Nephron progenitor cell (in vitro differentiated cells): ENCODE results near the gene EIF5B.

Experiments used
- DNase-seq: peaks from one replicate; pipeline ENCODE4 v3.0.0; 2021
- H3K27ac Mint-ChIP-seq: 2 replicates; pipeline ENCODE4 v1.8.0; 2021; ENCODE audit warnings: mild to moderate bottlenecking, moderate library complexity, mixed read lengths
- H3K27me3 Mint-ChIP-seq: 2 replicates; pipeline ENCODE4 v1.8.0; 2021; ENCODE audit warnings: mild to moderate bottlenecking, low read depth, mixed read lengths; ENCODE audit not compliant: poor library complexity
- H3K36me3 Mint-ChIP-seq: 2 replicates; pipeline ENCODE4 v1.8.0; 2021; ENCODE audit warnings: low read depth, mixed read lengths
- H3K4me1 Mint-ChIP-seq: 2 replicates; pipeline ENCODE4 v1.8.0; 2021; ENCODE audit warnings: mixed read lengths
- H3K4me3 Mint-ChIP-seq: 2 replicates; pipeline ENCODE4 v1.8.0; 2021; ENCODE audit warnings: mild to moderate bottlenecking, moderate library complexity, mixed read lengths
- H3K9me3 Mint-ChIP-seq: 2 replicates; pipeline ENCODE4 v1.8.0; 2021; ENCODE audit warnings: mild to moderate bottlenecking, moderate library complexity, mixed read lengths
- TF ChIP-seq, protein P1 (sequence below): fragments of 200-600 bp; sonication (generic); IDR thresholded peaks from 2 replicates; pipeline ENCODE4 v1.5.0; 2021; ENCODE audit warnings: antibody characterized with exemption

EIF5B gene

DNA sequence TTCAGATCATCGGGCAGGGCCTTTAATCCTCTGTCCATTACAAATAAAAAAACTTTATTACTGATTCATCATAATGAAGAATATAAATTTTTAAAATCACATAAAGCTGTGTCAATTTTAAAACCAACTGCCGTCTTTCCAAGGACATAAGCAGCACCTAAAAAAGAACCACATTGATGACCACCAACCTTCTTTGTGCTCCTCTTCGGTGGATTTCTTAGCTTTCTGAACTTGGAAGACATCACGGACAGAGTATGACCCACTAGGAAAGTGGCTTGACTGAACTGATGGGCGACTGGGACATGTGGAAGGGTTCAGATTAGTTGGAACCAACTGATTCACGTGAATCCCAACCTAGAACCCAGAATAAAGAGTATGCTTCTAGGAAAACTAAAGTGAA lies 68.9 kb downstream of the EIF5B start:
- no peak for DNase-seq
- H3K27me3 Mint-ChIP-seq, result no peaks in the 10 kb centered on the region
- H3K4me1 Mint-ChIP-seq, result peaks cover 12% of the 10 kb centered on the region
- no peaks in the 10 kb centered on the region for H3K9me3 Mint-ChIP-seq
- TF ChIP-seq, protein P1, sequence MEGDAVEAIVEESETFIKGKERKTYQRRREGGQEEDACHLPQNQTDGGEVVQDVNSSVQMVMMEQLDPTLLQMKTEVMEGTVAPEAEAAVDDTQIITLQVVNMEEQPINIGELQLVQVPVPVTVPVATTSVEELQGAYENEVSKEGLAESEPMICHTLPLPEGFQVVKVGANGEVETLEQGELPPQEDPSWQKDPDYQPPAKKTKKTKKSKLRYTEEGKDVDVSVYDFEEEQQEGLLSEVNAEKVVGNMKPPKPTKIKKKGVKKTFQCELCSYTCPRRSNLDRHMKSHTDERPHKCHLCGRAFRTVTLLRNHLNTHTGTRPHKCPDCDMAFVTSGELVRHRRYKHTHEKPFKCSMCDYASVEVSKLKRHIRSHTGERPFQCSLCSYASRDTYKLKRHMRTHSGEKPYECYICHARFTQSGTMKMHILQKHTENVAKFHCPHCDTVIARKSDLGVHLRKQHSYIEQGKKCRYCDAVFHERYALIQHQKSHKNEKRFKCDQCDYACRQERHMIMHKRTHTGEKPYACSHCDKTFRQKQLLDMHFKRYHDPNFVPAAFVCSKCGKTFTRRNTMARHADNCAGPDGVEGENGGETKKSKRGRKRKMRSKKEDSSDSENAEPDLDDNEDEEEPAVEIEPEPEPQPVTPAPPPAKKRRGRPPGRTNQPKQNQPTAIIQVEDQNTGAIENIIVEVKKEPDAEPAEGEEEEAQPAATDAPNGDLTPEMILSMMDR, result no peak
- H3K36me3 Mint-ChIP-seq, result peaks cover 75% of the 10 kb centered on the region
- no peak overlapping the region for H3K27ac Mint-ChIP-seq
- no peak overlapping the region for H3K4me3 Mint-ChIP-seq

DNA sequence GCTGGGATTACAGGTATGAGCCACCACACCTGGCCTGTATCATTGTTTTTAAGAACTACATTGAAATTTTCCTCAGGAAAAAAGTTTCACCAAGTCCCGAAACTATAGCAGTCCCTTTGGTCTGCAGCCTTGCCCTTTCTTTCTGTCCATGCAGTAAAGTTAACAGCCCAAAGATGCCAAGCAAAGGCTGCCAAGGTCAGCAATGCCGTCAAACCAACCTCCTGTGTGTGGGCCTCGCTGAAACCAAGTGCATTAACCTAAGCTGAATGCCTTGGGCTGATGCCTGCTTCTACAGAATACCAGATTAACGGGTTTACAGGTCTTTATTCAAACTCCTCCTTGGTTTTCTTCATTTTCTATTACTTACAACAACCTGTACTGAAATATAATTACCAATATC lies 73.1 kb downstream of the EIF5B start:
- TF ChIP-seq, protein P1, result no peak
- DNase-seq, result no peak
- Mint-ChIP-seq H3K9me3 (no peaks in the 10 kb centered on the region), H3K4me1 (no peaks in the 10 kb centered on the region), H3K36me3 (peaks cover 79% of the 10 kb centered on the region), H3K4me3 (no peak overlapping the region), H3K27me3 (no peaks in the 10 kb centered on the region), H3K27ac (no peak overlapping the region)

DNA sequence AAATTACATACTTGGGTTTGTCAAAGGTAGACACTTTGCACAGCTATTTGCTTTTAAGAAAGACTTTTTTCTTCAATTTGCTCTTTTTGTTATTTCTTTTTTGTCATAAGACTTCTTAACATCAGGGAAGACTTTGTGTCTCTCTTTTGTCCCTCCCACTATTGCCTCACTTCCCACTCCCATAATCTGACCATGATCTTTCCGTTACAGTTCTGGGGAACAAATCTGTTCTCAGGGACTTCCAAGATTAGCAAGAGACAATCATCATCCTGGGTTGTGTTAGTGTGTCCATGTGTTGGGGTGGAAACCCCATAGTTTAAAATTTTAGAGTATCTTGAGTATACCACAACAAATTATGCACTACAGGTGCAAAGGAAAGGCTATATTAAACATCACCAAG lies 77.4 kb downstream of the EIF5B start:
- Mint-ChIP-seq H3K36me3 (peaks cover 92% of the 10 kb centered on the region), H3K9me3 (no peaks in the 10 kb centered on the region), H3K27me3 (no peaks in the 10 kb centered on the region), H3K27ac (peak overlapping the region; percentile 4), H3K4me1 (no peaks in the 10 kb centered on the region), H3K4me3 (no peak overlapping the region)
- DNase-seq, result no peak
- TF ChIP-seq, protein P1, result no peak

DNA sequence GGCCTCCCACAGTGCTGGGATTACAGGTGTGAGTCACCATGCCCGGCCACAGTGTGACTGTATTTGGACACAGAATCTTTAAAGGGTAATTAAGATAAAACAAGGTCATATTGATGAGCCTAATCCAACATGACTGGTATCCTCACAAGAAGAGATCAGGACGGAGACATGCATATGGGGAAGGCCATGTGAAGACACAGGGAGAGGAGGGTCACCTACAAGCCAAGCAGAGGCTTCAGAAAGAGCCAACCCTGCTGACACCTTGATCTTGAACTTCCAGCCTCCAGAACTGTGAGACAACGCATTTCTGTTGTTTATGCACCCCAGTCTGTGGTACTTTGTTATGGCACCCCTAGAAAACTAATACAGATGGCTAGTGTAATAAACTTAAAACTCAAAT lies 80.2 kb downstream of the EIF5B start:
- peaks cover 93% of the 10 kb centered on the region for H3K36me3 Mint-ChIP-seq
- DNase-seq, result no peak
- no peak overlapping the region for H3K27ac Mint-ChIP-seq
- TF ChIP-seq, protein P1, result no peak
- H3K4me1 Mint-ChIP-seq, result no peaks in the 10 kb centered on the region
- H3K4me3 Mint-ChIP-seq, result no peak overlapping the region
- H3K27me3 Mint-ChIP-seq, result no peaks in the 10 kb centered on the region
- H3K9me3 Mint-ChIP-seq, result no peaks in the 10 kb centered on the region

DNA sequence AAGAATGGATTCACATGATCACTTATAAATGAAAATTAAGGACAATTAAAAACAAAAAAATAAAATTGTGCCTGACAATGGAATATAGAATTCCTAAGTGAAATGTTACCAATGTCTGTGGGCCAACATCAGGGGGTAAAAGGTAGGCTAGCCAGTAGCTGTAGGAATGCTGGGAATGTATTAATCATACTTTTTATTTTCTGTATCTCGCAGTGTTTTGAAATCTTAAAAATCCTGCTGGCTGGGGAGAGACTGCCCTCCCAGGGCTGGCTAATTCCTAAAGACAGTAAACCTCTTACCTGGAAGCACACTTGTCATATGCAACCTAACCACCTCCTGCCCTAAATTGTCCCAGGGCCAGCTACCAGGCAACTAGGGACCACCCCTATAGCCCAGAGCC lies 82.8 kb downstream of the EIF5B start:
- Mint-ChIP-seq H3K4me1 (no peaks in the 10 kb centered on the region), H3K36me3 (peaks cover 86% of the 10 kb centered on the region), H3K27ac (no peak overlapping the region), H3K9me3 (no peaks in the 10 kb centered on the region), H3K4me3 (no peak overlapping the region), H3K27me3 (no peaks in the 10 kb centered on the region)
- TF ChIP-seq, protein P1, result no peak
- no peak for DNase-seq

DNA sequence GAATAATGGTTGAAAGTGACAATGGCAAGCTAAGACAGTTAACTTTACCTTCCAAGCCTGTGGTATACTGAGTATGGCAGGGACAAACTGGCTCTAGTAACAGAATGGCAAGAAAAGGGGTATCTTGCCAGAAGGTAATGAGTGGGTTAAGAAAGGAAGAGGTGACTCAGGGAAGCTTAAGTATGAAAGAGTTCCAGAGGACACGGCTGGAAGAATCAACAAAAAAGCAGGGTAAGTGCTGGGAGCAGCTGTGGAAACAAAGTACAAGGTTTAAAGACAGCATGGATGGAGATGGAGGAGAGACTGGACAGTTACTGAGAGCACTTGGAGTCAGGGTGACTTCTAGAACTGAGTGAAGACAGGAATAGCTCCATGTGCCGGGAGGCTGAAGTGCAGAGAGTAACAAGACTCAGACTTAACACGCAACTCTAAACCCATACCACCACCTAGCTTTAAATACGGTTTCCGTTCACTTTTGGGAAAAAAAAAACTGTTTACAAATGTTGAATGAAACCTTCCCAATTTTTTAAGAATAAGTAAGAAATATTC lies 83.6 kb downstream of the EIF5B start:
- no peak for DNase-seq
- no peaks in the 10 kb centered on the region for H3K9me3 Mint-ChIP-seq
- H3K27me3 Mint-ChIP-seq, result no peaks in the 10 kb centered on the region
- no peak overlapping the region for H3K4me3 Mint-ChIP-seq
- peaks cover 78% of the 10 kb centered on the region for H3K36me3 Mint-ChIP-seq
- no peaks in the 10 kb centered on the region for H3K4me1 Mint-ChIP-seq
- H3K27ac Mint-ChIP-seq, result peak overlapping the region; percentile 0
- TF ChIP-seq, protein P1, result no peak
